ENCODE data around the gene CHD3.
A peak's percentile ranks its signal among the peaks of the same experiment; 100 is the strongest.

CHD3 gene

GRCh38 chr17:7888184-7888920 lies at the start of gene CHD3:
CHD3 (plus strand) TSS chr17:7888789; CDS start chr17:7889001, 212 bp downstream.
- no peak for DNase-seq

- DNase-seq, result no peak
These were observed 49.3 kb upstream of the CHD3 start for GRCh38 chr17:7839190-7839875.

GRCh38 chr17:7839876-7840261 lies 48.7 kb upstream of the CHD3 start:
- DNase-seq, result no peak

GRCh38 chr17:7840441-7840840 lies 48.1 kb upstream of the CHD3 start:
- DNase-seq, result no peak

GRCh38 chr17:7840875-7841274 lies 47.7 kb upstream of the CHD3 start:
- no peak for DNase-seq

- peak; percentile 90 for DNase-seq
These were observed 47.1 kb upstream of the CHD3 start for GRCh38 chr17:7841396-7841914.

- peak; percentile 95 for DNase-seq
These were observed 46.6 kb upstream of the CHD3 start for GRCh38 chr17:7841915-7842379.

- peak; percentile 77 for DNase-seq
These were observed 46.0 kb upstream of the CHD3 start for GRCh38 chr17:7842380-7843256.

- peak; percentile 54 for DNase-seq
These were observed 45.4 kb upstream of the CHD3 start for GRCh38 chr17:7843257-7843535.

GRCh38 chr17:7843536-7844291 lies 44.9 kb upstream of the CHD3 start:
- peak; percentile 89 for DNase-seq

GRCh38 chr17:7844292-7845154 lies 44.1 kb upstream of the CHD3 start:
- peak; percentile 93 for DNase-seq

- DNase-seq, result peak; percentile 24
These were observed 43.1 kb upstream of the CHD3 start for GRCh38 chr17:7845359-7846062.

GRCh38 chr17:7846063-7846735 lies 42.4 kb upstream of the CHD3 start:
- peak; percentile 22 for DNase-seq

- DNase-seq, result no peak
These were observed 41.6 kb upstream of the CHD3 start for GRCh38 chr17:7846765-7847661.

- DNase-seq, result no peak
These were observed 40.4 kb upstream of the CHD3 start for GRCh38 chr17:7848131-7848579.

GRCh38 chr17:7848739-7849129 lies 39.9 kb upstream of the CHD3 start:
- DNase-seq, result no peak

- no peak for DNase-seq
These were observed 39.3 kb upstream of the CHD3 start for GRCh38 chr17:7849130-7849750.

- DNase-seq, result no peak
These were observed 38.7 kb upstream of the CHD3 start for GRCh38 chr17:7849751-7850504.

Measured in right hindlimb (tissue), 1 donor.